GM19467 (cell line): ENCODE measurements around the gene SENP1.

Source experiments
- ATAC-seq: cut with Tn5 transposase; IDR thresholded peaks from one replicate; pipeline ENCODE4 v1.9.1; 2021; ENCODE audit warnings: mild to moderate bottlenecking, moderate library complexity; ENCODE audit not compliant: unreplicated experiment

The SENP1 gene

GRCh38 chr12:48068457-48068856 is 37.4 kb downstream of the SENP1 start:
- no peak for ATAC-seq

GRCh38 chr12:48067250-48067938 is 38.5 kb downstream of the SENP1 start:
- ATAC-seq = no peak

- ATAC-seq = no peak
These were observed 40.8 kb downstream of the SENP1 start for GRCh38 chr12:48065041-48065440.

- no peak for ATAC-seq
These were observed 42.3 kb downstream of the SENP1 start for GRCh38 chr12:48063530-48063929.

GRCh38 chr12:48061938-48062719 is 43.8 kb downstream of the SENP1 start:
- no peak for ATAC-seq

GRCh38 chr12:48060474-48060873 is 45.4 kb downstream of the SENP1 start:
- no peak for ATAC-seq

- ATAC-seq = no peak
These were observed 47.1 kb downstream of the SENP1 start for GRCh38 chr12:48058771-48059170.

- no peak for ATAC-seq
These were observed 50.7 kb downstream of the SENP1 start for GRCh38 chr12:48054955-48055821.

GRCh38 chr12:48053883-48054282 is 52.0 kb downstream of the SENP1 start:
- no peak for ATAC-seq

- ATAC-seq = no peak
These were observed 52.8 kb downstream of the SENP1 start for GRCh38 chr12:48053122-48053521.

- ATAC-seq = no peak
These were observed 54.2 kb downstream of the SENP1 start for GRCh38 chr12:48051681-48052080.

GRCh38 chr12:48050174-48050573 is 55.7 kb downstream of the SENP1 start:
- ATAC-seq = no peak

GRCh38 chr12:48045965-48046518 is 59.8 kb downstream of the SENP1 start:
- ATAC-seq = no peak

- ATAC-seq = no peak
These were observed 60.6 kb downstream of the SENP1 start for GRCh38 chr12:48045061-48045846.

- ATAC-seq = no peak
These were observed 61.5 kb downstream of the SENP1 start for GRCh38 chr12:48044396-48044795.

- ATAC-seq = no peak
These were observed 62.1 kb downstream of the SENP1 start for GRCh38 chr12:48043771-48044170.

- no peak for ATAC-seq
These were observed 64.1 kb downstream of the SENP1 start for GRCh38 chr12:48041591-48042423.

GRCh38 chr12:48040354-48040753 is 65.5 kb downstream of the SENP1 start:
- ATAC-seq = no peak

GRCh38 chr12:48039151-48039550 is 66.7 kb downstream of the SENP1 start:
- ATAC-seq = no peak
